ENCODE results near the gene PIP4K2C.

DNA sequence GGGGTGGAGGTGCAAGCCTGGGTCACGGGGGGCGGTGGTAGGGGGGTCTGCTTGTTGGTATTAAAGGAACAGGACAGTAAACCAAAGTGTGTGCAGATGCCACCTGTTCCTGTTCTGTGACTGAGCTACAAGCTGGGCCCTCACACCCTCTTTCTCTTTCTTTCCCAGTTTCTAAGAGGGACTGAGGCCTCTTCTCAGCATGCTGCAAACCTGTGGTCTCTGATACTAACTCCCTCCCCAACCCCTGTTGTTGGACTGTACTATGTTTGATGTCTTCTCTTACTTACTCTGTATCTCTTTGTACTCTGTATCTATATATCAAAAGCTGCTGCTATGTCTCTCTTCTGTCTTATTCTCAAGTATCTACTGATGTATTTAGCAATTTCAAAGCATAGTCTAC lies 6.9 kb upstream of the PIP4K2C start:
- TF ChIP-seq, protein P1, sequence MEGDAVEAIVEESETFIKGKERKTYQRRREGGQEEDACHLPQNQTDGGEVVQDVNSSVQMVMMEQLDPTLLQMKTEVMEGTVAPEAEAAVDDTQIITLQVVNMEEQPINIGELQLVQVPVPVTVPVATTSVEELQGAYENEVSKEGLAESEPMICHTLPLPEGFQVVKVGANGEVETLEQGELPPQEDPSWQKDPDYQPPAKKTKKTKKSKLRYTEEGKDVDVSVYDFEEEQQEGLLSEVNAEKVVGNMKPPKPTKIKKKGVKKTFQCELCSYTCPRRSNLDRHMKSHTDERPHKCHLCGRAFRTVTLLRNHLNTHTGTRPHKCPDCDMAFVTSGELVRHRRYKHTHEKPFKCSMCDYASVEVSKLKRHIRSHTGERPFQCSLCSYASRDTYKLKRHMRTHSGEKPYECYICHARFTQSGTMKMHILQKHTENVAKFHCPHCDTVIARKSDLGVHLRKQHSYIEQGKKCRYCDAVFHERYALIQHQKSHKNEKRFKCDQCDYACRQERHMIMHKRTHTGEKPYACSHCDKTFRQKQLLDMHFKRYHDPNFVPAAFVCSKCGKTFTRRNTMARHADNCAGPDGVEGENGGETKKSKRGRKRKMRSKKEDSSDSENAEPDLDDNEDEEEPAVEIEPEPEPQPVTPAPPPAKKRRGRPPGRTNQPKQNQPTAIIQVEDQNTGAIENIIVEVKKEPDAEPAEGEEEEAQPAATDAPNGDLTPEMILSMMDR (IDR thresholded peaks at IDR 0.05), result no peak
- TF ChIP-seq POLR2A (IDR thresholded peaks at IDR 0.05) (no peak), POLR2AphosphoS5 (IDR thresholded peaks at IDR 0.05) (no peak)
